Fibroblast of pulmonary artery (primary cell): ENCODE measurements around the gene CACNB1.

Source experiments
- DNase-seq: peaks from one replicate; pipeline ENCODE4 v3.0.0-alpha.2; 2010; ENCODE audit warnings: low read depth
- H3K4me3 ChIP-seq: replicated peaks from 2 replicates; pipeline ENCODE4 v1.5.1; 2011; ENCODE audit warnings: low read depth, mild to moderate bottlenecking, control low read depth, low read length, moderate library complexity
- TF ChIP-seq, protein P1 (sequence below): IDR thresholded peaks from 2 replicates; pipeline ENCODE4 v1.5.1; 2011; ENCODE audit warnings: mild to moderate bottlenecking, control low read depth, low read length, inconsistent platforms; ENCODE audit errors: missing control alignments

The CACNB1 gene

DNA sequence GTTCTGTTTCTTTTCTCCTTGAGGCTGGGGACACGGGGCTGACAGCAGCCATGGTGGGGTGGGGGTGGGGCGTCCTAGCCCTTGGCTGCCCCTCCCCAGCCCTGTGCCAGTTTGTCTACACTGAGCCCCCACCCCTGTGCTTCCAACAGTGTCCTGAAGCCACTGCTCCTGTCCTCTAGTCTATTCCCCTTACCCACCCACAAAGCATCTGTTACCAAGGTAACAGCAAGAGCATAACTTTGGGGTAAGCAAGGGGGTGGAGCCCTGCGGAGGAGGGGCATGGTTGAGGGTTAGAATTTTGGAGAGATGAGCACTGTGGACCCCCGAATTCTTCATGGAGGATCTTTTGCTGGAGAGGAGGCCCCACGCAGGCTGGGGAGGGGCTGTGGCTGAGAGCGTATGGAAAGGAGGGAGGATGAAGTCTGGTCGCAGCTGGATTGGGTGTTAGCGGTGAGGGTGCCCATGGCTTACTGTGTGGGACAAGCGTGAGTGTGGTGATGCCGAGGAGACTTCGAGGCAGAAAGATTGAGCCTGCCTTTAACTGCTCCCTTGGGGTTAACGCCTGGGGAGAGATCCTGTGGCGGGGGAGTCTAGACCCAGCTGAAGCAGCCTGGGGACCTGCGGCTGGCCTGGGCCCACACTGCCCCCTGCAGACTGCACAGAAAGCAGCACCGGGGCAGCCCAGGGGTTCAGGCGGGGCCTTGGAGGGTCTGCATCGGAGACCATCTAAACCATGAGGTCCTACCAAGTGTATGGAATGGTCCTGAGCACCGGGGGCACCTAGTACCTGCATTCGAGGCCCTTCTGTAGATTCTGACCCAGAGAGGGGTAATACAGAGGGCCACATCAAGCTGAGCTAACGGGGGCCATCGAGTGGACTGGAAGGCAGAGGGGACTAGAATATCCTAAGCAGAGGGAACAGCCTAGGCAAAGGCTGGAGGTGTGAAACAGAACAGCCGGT lies 34.4 kb upstream of the CACNB1 start:
- H3K4me3 ChIP-seq = no peak overlapping the region
- TF ChIP-seq, protein P1, sequence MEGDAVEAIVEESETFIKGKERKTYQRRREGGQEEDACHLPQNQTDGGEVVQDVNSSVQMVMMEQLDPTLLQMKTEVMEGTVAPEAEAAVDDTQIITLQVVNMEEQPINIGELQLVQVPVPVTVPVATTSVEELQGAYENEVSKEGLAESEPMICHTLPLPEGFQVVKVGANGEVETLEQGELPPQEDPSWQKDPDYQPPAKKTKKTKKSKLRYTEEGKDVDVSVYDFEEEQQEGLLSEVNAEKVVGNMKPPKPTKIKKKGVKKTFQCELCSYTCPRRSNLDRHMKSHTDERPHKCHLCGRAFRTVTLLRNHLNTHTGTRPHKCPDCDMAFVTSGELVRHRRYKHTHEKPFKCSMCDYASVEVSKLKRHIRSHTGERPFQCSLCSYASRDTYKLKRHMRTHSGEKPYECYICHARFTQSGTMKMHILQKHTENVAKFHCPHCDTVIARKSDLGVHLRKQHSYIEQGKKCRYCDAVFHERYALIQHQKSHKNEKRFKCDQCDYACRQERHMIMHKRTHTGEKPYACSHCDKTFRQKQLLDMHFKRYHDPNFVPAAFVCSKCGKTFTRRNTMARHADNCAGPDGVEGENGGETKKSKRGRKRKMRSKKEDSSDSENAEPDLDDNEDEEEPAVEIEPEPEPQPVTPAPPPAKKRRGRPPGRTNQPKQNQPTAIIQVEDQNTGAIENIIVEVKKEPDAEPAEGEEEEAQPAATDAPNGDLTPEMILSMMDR = peak; percentile 79
- peak; percentile 53 for DNase-seq

DNA sequence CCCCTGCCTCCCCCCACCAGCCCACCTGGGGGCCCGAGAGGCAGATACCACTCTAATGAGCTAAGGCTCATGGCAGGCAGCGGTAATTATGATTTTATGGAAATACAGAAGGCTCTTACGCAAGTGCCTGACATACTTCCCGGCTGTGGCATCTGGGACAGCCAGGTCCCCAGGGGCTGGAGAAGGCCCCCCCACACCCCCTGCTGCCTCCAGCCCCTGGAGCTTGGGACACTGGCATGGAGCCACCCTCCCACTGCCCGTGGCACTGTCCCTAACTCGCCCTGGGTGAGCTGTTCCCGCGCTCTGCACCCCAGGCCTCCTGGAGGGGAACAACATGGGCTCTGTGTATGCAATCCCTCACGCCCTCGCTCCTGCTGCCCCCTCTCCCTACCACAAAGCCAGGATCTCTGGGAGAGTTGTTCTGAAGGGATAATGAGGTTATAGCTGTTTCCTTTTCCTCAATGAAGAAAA lies 33.7 kb upstream of the CACNB1 start:
- no peak for DNase-seq
- TF ChIP-seq, protein P1 = no peak
- H3K4me3 ChIP-seq = no peak overlapping the region

DNA sequence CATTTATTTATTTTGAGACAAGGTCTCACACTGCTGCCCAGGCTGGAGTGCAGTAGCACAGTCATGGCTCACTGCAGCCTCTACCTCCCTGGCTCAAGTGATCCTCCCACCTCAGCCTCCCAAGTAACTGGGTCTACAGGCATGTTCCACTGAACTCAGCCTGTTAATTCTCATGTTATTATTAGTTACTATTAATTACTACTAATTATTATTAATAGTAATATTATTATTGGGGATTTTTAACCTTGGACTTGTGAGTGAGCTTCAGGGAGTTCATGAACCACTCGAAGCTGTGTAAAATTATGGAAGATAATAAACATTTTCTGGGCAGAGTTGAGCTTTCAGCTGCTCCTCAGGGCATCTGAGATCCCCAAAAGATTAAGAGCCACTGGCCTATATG lies 32.9 kb upstream of the CACNB1 start:
- TF ChIP-seq, protein P1 = no peak

DNA sequence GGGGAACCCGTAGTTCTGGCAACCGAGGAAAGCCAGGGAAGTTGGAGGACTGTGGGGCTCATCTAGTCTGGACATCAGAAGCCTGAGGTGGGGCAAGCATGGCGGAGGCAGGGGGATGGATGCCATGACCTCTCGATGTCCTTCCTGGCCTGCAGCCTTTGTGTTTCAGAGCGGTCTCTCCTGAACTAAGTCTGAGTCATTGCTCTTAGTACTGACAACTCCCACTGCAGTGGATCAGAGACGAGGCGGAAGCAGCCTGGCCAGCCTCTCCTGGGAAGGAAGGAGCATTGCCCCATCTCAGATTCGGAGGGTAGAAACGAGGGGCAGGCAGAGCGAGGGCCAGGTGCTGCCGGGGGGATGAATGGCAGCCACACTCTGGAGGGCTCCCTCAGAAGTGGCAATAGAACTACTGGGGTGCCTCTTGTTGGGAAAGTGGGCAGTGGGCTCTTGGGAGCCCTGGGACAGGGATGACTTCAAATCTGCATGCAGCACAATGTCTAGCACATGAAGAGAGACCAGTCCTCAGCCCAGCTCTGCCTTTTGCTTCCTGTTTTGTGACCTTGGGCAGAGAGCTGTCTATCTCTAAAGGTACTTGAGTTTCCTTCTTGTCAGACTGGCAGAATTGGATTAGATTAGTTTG lies 31.9 kb upstream of the CACNB1 start:
- no peak overlapping the region for H3K4me3 ChIP-seq
- DNase-seq = peak; percentile 80
- TF ChIP-seq, protein P1 = no peak

More for the DNA sequence above, 32.9 kb upstream of the CACNB1 start:
- DNase-seq = no peak
- H3K4me3 ChIP-seq = no peak overlapping the region

DNA sequence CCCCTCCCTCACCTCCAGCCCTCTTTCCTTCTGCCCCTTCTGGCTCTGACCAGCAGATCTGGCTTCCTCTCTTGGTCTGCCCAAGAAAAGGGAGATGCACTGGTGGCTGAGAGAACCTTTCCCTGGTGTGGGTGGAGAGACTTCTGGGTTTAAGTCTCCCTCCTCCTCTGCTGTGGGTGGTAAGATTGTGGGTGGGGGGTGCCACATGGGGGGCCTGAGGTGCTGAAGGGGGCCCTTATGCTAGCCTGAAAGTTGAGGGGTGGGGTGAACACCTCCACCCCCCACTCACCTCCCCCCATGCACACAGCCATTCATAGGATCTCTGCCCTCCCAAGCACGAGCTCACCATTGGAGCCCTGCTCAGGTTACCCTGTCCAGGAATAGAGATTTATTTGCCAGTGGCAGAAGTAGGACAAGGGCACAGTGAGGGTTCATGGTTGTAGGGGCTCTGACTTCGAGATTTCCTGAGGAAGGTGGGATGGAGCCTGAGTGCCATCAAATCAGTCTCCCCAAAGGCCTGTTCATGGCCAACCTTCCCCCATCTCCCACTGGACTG lies 30.0 kb upstream of the CACNB1 start:
- TF ChIP-seq, protein P1 = no peak
- DNase-seq = no peak
- H3K4me3 ChIP-seq = no peak overlapping the region

DNA sequence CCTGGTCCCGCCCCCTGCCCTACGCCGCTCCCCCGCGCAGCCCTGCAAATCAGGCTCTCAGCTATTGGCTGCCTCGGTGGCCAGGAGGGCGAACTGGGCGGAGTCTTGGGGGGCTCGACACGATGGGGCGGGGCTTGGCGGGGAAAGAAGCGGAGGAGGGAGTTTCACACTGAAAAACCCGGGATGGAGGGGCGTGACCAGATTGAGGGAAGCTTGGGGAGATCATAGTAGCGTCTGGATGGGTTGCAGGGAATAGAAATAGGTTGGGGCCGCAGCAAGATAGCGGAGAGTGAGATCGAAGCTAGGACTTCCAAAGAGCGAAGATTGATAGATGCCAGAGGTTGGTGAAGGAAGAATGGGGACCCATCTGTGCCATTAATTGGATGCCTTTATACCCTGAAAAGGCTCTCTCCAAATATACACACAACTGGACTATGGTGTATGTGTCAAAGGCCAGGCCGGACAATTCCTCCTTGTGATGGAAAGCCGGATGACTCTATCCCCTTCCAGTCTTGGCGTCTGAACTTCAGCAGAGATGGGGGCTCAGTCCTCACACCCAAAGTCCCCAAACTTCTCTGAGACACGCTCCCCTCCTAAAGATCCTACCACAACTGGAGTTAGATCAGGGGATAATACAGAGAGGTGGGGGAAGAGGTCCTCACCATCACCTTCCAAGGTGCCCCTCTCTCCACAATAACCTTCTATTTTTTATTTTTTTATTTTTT lies 28.7 kb upstream of the CACNB1 start:
- peak overlapping the region; percentile 18 for H3K4me3 ChIP-seq
- peak; percentile 52 for DNase-seq
- TF ChIP-seq, protein P1 = no peak
